Measurements from ENCODE around the gene TENM4. TPM values are rescaled to one million over a fixed set of nuclear protein-coding genes. Genes with fewer than 3 reads are reported as not detected.

Gene TENM4
- polyA plus RNA-seq, 1 of the 3 experiments (the other 2 are of a cell fraction) = 16.7 TPM

- Histone ChIP-seq H2AFZ (ENCODE audit: low read depth) (no peak overlapping the region), H3K27me3 (ENCODE audit: insufficient read depth) (no peaks in the 10 kb centered on the region), H3K4me1 (ENCODE audit: control insufficient read depth in 1 of 2, insufficient read depth in 2 of 2, low read depth in 1 of 2, low read length in 1 of 2) (peaks cover 0 to 70% of the 10 kb centered on the region in 2 experiments; a peak in 3 of 4 replicates), H3K27ac (ENCODE audit: low read depth in 2 of 2, low read length in 1 of 2) (peak overlapping the region; percentile 21 to 95; a peak in 3 of 4 replicates), H3K79me2 (ENCODE audit: insufficient read depth) (no peaks in the 10 kb centered on the region), H3K4me2 (no peak overlapping the region; the same call in 1 of the 2 replicates), H3K9me2 (no peaks in the 10 kb centered on the region), H3F3A (replicated peaks; ENCODE audit: insufficient read depth) (no peaks in the 10 kb centered on the region), H3K36me3 (replicated peaks in 1 of 2; ENCODE audit: control insufficient read depth in 1 of 2, insufficient read depth in 2 of 2, low read length in 1 of 2) (no peaks in the 10 kb centered on the region), H3K9me3 (no peaks in the 10 kb centered on the region), H4K20me1 (ENCODE audit: insufficient read depth) (no peaks in the 10 kb centered on the region), H3K9ac (no peak overlapping the region), H3K4me3 (ENCODE audit: low read depth in 2 of 2, low read length in 1 of 2) (peak overlapping the region in 1 of 2 experiments; percentile 18; a peak in 1 of 4 replicates)
- POLR2A ChIA-PET = interaction anchor here (0.9 to 1.2 kb wide), 2 partner anchors 49 to 86 kb away, joined by 3 read pairs; no protein-coding TSS in a partner anchor
- no peak for DNase-seq
- CTCF ChIA-PET = interaction anchor here (1.0 to 3.1 kb wide), 6 partner anchors 9 to 422 kb away, joined by 3 to 16 read pairs (median 4); no protein-coding TSS in a partner anchor
- TF ChIP-seq GATA2 (CRISPR knock-in tag; IDR thresholded peaks at IDR 0.05) (peak; percentile 56), EZH2phosphoT487 (IDR thresholded peaks at IDR 0.05; ENCODE audit: borderline replicate concordance, low read depth) (no peak), EP300 (IDR thresholded peaks at IDR 0.05; ENCODE audit: borderline replicate concordance in 1 of 2, low read depth in 1 of 2, low read length in 1 of 2) (peak in 1 of 2 experiments; percentile 10; a peak in 1 of 4 replicates), MXI1 (IDR thresholded peaks at IDR 0.05; ENCODE audit: low read depth, low read length) (peak; percentile 85)
- TF ChIP-seq, protein P1, sequence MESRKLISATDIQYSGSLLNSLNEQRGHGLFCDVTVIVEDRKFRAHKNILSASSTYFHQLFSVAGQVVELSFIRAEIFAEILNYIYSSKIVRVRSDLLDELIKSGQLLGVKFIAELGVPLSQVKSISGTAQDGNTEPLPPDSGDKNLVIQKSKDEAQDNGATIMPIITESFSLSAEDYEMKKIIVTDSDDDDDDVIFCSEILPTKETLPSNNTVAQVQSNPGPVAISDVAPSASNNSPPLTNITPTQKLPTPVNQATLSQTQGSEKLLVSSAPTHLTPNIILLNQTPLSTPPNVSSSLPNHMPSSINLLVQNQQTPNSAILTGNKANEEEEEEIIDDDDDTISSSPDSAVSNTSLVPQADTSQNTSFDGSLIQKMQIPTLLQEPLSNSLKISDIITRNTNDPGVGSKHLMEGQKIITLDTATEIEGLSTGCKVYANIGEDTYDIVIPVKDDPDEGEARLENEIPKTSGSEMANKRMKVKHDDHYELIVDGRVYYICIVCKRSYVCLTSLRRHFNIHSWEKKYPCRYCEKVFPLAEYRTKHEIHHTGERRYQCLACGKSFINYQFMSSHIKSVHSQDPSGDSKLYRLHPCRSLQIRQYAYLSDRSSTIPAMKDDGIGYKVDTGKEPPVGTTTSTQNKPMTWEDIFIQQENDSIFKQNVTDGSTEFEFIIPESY (IDR thresholded peaks at IDR 0.05; ENCODE audit: borderline replicate concordance, low read depth) = no peak
- 51% methylated on average over 6 of the region's 6 CpGs for WGBS (ENCODE audit: low lambda C conversion rate)
Observed at GRCh38 chr11:79067352-79067679, 373.5 kb downstream of the TENM4 start.

- H2AFZ ChIP-seq (ENCODE audit: low read depth) = no peak overlapping the region
- peak; percentile 94 for DNase-seq
- no peaks in the 10 kb centered on the region for H4K20me1 ChIP-seq (ENCODE audit: insufficient read depth)
- H3K4me3 ChIP-seq (ENCODE audit: low read depth in 2 of 2, low read length in 1 of 2) = peak overlapping the region in 1 of 2 experiments; percentile 18; a peak in 1 of 4 replicates
- no peaks in the 10 kb centered on the region for H3F3A ChIP-seq (replicated peaks; ENCODE audit: insufficient read depth)
- no peaks in the 10 kb centered on the region for H3K27me3 ChIP-seq (ENCODE audit: insufficient read depth)
- CTCF ChIA-PET = interaction anchor here (1.5 to 3.1 kb wide), 4 partner anchors 9 to 105 kb away, joined by 3 to 16 read pairs (median 8); no protein-coding TSS in a partner anchor
- no peaks in the 10 kb centered on the region for H3K36me3 ChIP-seq (replicated peaks in 1 of 2; ENCODE audit: control insufficient read depth in 1 of 2, insufficient read depth in 2 of 2, low read length in 1 of 2)
- no peak overlapping the region for H3K9ac ChIP-seq
- 83% methylated on average over 28 of the region's 28 CpGs for WGBS (ENCODE audit: low lambda C conversion rate)
- H3K9me2 ChIP-seq = no peaks in the 10 kb centered on the region
- no peak overlapping the region; the same call in 1 of the 2 replicates for H3K4me2 ChIP-seq
- H3K27ac ChIP-seq (ENCODE audit: low read depth in 2 of 2, low read length in 1 of 2) = peak overlapping the region; percentile 21 to 95; a peak in 3 of 4 replicates
- peaks cover 0 to 64% of the 10 kb centered on the region in 2 experiments; a peak in 3 of 4 replicates for H3K4me1 ChIP-seq (ENCODE audit: control insufficient read depth in 1 of 2, insufficient read depth in 2 of 2, low read depth in 1 of 2, low read length in 1 of 2)
- no peaks in the 10 kb centered on the region for H3K9me3 ChIP-seq
- POLR2A ChIA-PET = interaction anchor here (0.9 kb wide), 1 partner anchor 85 kb away, joined by 3 read pairs; no protein-coding TSS in a partner anchor
- TF ChIP-seq ELF1 (IDR thresholded peaks at IDR 0.05) = no peak
- TF ChIP-seq CHD2 (IDR thresholded peaks at IDR 0.05; ENCODE audit: low read length, partially characterized antibody) = peak; percentile 16
- no peak for TF ChIP-seq MXI1 (IDR thresholded peaks at IDR 0.05; ENCODE audit: low read depth, low read length)
- peak; percentile 62; the same call in 1 of the 2 replicates for TF ChIP-seq RFX5 (IDR thresholded peaks at IDR 0.05; ENCODE audit: low read length)
- no peak for TF ChIP-seq YY1 (IDR thresholded peaks at IDR 0.05; ENCODE audit: low read depth)
- TF ChIP-seq SMC3 (IDR thresholded peaks at IDR 0.05; ENCODE audit: low read depth, low read length) = no peak
- H3K79me2 ChIP-seq (ENCODE audit: insufficient read depth) = no peaks in the 10 kb centered on the region
Observed at GRCh38 chr11:79066456-79067351, 374.1 kb downstream of the TENM4 start.

All from SK-N-SH (cell line).